ENCODE results near the gene RTN4IP1.
"Not testable (repeated sequence)": the region's sequence is repeated elsewhere in the genome, so short reads cannot be mapped to it uniquely, and the experiment has no call there.

The RTN4IP1 gene

DNA sequence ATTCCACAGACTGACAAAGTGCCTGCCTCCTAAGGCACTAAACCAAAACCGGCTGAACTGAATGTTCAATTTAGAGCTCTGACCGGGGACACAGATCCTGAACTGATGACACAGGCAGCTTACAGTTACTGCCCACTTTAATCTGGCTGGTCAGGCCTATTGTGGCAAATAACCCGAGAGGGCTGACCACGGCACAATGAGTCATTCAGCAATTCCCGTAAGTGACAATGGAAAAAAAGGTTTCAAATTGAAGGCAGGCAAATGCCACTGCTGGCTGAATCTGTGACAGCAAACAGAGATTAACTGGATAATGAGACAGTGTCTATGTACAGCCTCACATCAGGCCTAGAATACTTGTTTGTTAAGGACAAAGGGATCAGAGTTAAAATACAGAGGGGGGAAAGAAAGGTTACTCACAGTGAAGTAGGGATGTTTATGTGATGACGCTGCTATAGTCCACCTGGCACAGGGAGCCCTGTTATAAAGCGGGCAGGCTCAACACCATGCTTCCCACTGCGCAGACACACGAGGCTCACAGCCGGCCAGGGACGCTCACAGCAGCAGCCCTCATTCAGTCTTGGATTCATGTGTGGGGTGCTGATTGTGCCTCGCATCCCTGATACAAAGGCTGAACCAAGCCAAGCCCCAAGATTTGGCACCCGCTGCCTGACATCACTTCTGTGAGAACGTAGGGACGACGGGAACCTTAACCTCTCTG lies 54.4 kb downstream of the RTN4IP1 start:
- peak; percentile 39 for DNase-seq

DNA sequence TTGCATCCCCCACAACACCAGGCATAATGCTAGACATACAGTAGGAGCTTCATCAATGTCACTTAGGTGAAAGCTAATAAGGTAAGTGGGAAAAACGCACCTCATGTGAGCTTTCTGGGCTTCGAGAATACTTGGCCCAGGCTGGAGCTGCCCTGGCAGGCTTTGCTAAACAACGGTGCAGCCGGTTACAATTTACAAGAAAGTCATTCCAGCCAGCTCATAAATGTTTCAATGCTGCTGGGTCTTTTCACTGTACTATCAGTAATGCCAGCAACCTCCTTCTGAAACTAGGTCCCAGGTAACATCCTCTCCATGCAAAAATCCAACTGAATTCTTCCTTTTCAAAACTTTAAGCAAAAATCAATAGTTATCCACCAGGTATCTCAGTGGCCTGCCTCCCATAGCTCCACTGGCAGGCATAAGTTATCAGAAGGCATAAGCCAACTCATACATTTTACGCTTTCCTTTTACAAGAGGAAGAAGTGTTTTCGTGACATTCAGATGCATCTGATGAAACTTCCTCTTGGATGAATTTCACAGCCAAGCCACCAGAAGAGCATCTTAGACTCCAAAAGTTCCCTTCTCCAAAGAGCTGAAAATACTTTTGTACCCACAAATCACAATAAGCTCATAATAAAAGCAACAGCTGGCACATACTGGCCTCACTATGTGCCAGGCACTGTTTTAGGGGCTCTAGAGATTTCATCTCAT lies 56.3 kb downstream of the RTN4IP1 start:
- no peak for DNase-seq

GRCh38 chr6:106572436-106572835 lies 56.9 kb downstream of the RTN4IP1 start:
- no peak for DNase-seq

- DNase-seq: no peak
Observed at GRCh38 chr6:106569428-106569827, 59.9 kb downstream of the RTN4IP1 start.

DNA sequence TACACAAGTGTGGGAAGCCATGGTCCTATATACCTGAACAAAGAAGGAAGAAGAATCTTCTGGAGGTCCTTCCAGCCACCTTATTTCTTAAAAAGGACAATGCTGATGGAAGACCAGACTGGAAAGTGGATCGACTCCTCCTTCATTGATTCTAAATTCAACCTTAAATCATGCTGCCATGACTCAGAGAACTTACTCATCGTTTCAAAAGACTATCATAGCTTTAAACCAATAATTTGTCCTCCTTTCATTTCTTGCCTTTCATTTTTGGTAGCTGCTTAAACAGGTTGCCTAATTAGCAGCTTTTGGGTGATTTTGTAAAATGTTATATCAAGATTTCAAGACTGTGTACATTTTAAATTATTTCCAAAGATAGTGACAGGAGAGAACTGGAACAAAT lies 60.8 kb downstream of the RTN4IP1 start:
- DNase-seq: no peak

DNA sequence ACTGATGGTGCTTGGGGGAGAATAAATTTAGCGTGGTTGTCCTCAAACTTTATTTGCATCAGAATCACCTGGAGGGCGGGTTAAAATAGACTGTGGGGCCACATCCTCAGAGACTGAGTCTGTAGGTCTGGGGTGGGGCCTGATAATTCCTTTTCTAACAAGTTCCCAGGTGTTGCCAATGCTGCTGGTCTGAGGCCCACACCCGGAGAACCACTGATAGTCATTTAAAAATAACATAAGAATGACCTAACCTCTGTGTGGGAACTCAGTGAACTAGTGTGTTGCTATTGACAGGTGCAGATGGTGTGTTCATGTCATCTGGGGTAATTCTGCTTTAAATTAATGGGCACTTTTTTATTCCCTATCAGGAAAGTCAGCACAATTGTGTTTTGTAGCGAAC lies 64.8 kb downstream of the RTN4IP1 start:
- no peak for DNase-seq

- DNase-seq: no peak
Observed at GRCh38 chr6:106563614-106564013, 65.7 kb downstream of the RTN4IP1 start.

- DNase-seq: no peak
Observed at GRCh38 chr6:106561686-106562405, 67.5 kb downstream of the RTN4IP1 start.

- DNase-seq: no peak
Observed at GRCh38 chr6:106560996-106561685, 68.2 kb downstream of the RTN4IP1 start.

DNA sequence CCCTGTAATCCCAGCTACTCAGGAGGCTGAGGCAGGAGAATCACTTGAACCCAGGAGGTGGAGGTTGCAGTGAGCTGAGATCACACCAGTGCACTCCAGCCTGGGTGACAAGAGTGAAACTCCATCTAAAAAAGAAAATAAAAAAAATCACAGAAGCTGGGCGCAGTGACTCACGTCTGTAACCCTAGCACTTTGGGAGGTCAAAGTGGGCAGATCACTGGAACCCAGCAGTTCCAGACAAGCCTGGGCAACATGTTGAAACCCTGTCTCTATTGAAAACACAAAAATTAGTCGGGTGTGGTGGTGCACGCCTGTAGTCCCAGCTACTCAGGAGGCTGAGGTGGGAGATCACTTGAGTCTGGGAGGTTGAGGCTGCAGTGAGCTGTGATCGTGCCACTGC lies 69.6 kb downstream of the RTN4IP1 start:
- not testable (repeated sequence) for DNase-seq

GRCh38 chr6:106558364-106558763 lies 70.9 kb downstream of the RTN4IP1 start:
- no peak for DNase-seq

- no peak for DNase-seq
Observed at GRCh38 chr6:106557837-106558236, 71.5 kb downstream of the RTN4IP1 start.

GRCh38 chr6:106556368-106556960 lies 72.8 kb downstream of the RTN4IP1 start:
- peak; percentile 15 for DNase-seq

- DNase-seq: no peak
Observed at GRCh38 chr6:106555767-106556166, 73.5 kb downstream of the RTN4IP1 start.

DNA sequence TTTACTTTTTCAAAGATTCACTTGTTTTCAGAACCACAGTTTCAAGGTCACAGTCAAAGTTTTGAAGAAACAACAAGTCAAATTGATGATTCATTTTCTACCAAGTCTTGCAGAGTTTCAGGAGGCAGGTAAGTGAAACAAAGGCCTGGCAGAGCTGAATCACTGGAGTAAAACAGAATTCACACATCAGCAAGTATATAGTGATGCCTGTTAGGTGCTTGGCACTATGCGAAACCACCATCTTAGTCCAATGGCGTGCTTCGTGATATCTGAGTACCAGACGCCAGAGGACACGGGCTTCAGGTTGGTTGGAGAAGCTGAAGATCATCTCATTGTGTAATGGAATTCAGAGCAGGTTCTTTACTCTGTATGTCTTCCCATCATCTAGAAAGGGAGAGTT lies 75.9 kb downstream of the RTN4IP1 start:
- DNase-seq: no peak

DNA sequence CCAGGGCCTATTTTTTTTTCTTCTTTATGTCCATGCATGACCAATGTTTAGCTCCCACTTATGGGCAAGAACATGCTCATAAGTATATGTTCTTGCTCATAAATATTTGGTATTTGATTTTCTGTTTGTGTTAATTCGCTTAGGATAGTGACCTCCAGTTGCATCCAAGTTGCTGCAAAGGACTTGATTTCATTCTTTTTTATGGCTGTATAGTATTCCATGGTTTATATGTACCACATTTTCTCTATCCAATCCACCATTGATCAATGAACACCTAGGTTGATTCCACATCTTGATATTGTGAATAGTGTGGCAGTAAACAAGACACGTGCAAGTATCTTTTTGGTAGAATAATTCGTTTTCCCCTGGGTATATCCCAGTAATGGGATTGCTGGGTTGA lies 78.1 kb downstream of the RTN4IP1 start:
- no peak for DNase-seq

DNA sequence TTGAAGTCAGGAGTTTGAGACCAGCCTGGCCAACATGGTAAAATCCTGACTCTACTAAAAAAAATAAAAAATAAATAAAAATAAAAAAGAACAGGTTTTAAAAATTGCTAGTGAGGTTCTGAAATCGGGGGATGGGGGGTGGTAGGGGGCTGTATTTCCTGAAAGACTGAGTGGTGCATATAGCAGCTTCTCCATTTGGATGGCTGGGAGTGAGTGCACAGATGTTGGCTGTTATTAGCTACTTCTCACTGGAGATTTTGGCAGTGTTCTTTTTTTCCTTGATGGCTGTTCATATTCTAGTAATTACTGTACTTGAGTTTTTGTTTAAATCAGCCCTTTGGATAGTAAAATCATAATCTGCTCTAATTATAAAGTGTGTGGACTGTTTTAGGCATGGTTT lies 79.8 kb downstream of the RTN4IP1 start:
- no peak for DNase-seq

GRCh38 chr6:106548926-106549455 lies 80.3 kb downstream of the RTN4IP1 start:
- DNase-seq: not testable (repeated sequence)

GRCh38 chr6:106547601-106548453 lies 81.5 kb downstream of the RTN4IP1 start:
- DNase-seq: no peak

- DNase-seq: no peak
Observed at GRCh38 chr6:106546691-106547414, 82.4 kb downstream of the RTN4IP1 start.

DNA sequence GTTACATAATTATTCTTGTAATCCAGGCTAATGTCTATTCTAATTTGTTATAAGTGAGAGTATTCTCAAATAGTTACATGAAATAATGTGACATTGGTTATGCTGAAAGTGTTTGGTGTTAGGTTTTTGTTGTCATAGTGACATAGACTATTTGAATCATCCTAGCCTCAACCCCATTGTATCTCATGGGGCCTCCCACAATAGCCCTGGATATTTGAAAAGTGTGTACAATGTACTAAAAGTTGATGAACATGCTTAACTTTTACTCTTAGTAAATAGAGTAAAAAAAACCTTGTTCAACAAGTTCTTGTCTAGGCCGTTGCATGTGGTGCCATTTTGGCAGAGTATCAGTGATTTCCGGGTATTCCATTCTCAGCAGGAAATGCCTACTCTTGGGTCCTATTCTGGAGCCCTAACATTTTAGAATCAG lies 83.0 kb downstream of the RTN4IP1 start:
- no peak for DNase-seq
